ENCODE results near the gene SCGB1C1.

The SCGB1C1 gene

DNA sequence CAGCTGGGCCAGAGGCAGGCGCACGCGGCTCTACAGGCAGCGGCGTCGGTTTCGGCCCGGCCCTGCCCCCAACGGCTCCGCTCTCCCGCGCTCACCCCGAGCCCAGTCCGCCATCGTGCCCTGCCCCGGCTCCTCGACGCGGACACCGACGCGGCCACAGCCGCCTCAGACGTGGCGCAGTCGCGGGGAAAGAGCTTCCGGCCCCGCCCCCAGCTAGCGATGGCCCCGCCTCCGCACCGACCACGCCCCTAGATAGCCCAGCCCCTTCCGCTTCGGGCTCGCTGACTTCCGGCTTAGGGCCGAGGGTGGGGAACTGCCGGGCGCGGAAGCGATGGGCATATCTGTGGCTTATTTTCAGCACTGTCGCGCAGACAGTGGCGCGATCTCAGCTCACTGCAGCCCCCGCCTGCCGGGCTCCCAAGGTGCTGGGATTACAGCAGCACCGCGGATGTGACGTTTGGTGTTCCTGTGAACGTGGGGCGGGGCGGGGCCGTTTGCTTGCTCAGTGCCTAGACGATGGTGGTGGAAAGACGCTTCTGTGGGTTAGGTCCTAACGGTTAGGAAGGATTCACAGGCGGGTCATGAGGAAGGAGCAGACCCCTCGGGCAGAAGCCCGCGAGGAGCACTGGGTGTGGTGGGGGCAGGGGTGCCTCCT lies 14.5 kb downstream of the SCGB1C1 start, which contains the start of the genes BET1L and RIC8A:
Gene BET1L, minus strand, starts transcription at position 192 of the 655 bp plus-strand sequence. Its CDS starts 78 bp downstream, at position 114.
Gene RIC8A, plus strand, starts transcription at position 501 of the 655 bp plus-strand sequence. CDS start 1,147 bp downstream, outside the sequence.
- Histone ChIP-seq H3K36me3 (ENCODE audit: insufficient read depth, insufficient read length, low read length) (peaks cover 71% of the 10 kb centered on the region), H3K27me3 (ENCODE audit: insufficient read depth, insufficient read length) (no peaks in the 10 kb centered on the region), H3K4me3 (ENCODE audit: insufficient read length, low read depth) (peak within 1 kb of the TSS; percentile 85), H3K9ac (ENCODE audit: insufficient read length, low read depth) (peak within 1 kb of the TSS; percentile 93), H3K9me3 (ENCODE audit: insufficient read depth, low read length) (no peaks in the 10 kb centered on the region), H3K4me1 (ENCODE audit: insufficient read depth, insufficient read length) (peaks cover 27% of the 10 kb centered on the region)
- peak; percentile 93 for DNase-seq (ENCODE audit: low read depth, low spot score)
- TF ChIP-seq YY1 (IDR thresholded peaks at IDR 0.05; ENCODE audit: insufficient read depth, insufficient read length): no peak
- no peak for TF ChIP-seq ZNF274 (IDR thresholded peaks at IDR 0.05; ENCODE audit: low read depth, low read length)
- TF ChIP-seq SUZ12 (IDR thresholded peaks at IDR 0.05; ENCODE audit: extremely low read depth, insufficient read depth, insufficient read length): no peak

DNA sequence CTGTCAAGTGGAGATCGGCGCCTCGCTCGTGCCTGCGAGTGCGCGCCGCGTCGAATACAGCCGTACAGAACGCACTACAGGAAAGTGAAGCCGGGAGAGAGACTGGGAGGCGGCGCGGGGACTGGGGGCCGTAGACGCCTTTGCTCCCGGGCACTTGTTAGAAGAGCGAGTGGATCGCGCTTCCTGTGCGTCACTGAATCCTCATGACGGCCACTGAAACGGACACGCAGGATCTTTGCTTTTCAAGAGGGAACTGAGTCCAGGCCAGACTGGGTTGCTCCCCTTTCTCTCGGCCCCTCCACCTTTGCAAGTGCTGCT lies 14.9 kb downstream of the SCGB1C1 start:
- Histone ChIP-seq H3K4me1 (ENCODE audit: insufficient read depth, insufficient read length) (peaks cover 28% of the 10 kb centered on the region), H3K36me3 (ENCODE audit: insufficient read depth, insufficient read length, low read length) (peaks cover 72% of the 10 kb centered on the region), H3K9me3 (ENCODE audit: insufficient read depth, low read length) (no peaks in the 10 kb centered on the region), H3K4me3 (ENCODE audit: insufficient read length, low read depth) (peak overlapping the region; percentile 85), H3K27me3 (ENCODE audit: insufficient read depth, insufficient read length) (no peaks in the 10 kb centered on the region), H3K9ac (ENCODE audit: insufficient read length, low read depth) (peak overlapping the region; percentile 93)
- TF ChIP-seq ZNF274 (IDR thresholded peaks at IDR 0.05; ENCODE audit: low read depth, low read length) (no peak), SUZ12 (IDR thresholded peaks at IDR 0.05; ENCODE audit: extremely low read depth, insufficient read depth, insufficient read length) (no peak), YY1 (IDR thresholded peaks at IDR 0.05; ENCODE audit: insufficient read depth, insufficient read length) (no peak)
- DNase-seq (ENCODE audit: low read depth, low spot score): no peak

DNA sequence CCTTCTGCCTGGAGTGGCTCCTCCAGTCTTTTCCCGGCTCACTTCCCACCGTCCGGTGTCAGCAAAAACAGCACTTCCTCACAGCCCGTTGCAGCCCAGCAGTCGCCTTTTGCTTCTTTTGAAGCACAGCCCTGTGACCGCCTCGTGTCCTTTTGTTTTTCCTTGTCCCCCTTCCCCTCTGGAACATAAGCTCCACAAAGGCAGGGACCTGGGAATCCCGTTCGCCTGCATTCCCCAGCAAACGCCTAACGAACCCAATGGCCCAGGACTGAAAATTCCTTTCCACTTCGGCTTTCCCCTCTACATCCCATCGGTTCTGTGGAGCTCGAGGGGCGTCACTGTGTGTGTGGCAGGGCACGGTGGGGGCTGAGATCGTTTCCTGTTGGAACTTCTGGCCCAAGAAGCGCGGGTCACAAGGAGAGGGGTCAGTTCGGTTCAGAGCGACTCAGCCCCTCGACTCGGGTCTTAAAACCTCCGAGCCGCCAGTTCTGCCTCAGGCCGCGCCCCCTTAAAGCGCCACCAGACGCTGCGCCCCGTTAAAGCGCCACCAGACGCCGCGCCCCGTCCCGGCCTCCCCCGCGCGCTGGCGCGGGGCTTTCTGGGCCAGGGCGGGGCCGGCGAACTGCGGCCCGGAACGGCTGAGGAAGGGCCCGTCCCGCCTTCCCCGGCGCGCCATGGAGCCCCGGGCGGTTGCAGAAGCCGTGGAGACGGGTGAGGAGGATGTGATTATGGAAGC lies 15.5 kb downstream of the SCGB1C1 start:
- DNase-seq (ENCODE audit: low read depth, low spot score): peak; percentile 50
- H3K27me3 ChIP-seq (ENCODE audit: insufficient read depth, insufficient read length): no peaks in the 10 kb centered on the region
- H3K9me3 ChIP-seq (ENCODE audit: insufficient read depth, low read length): no peaks in the 10 kb centered on the region
- peaks cover 72% of the 10 kb centered on the region for H3K36me3 ChIP-seq (ENCODE audit: insufficient read depth, insufficient read length, low read length)
- peak overlapping the region; percentile 93 for H3K9ac ChIP-seq (ENCODE audit: insufficient read length, low read depth)
- TF ChIP-seq YY1 (IDR thresholded peaks at IDR 0.05; ENCODE audit: insufficient read depth, insufficient read length) (no peak), ZNF274 (IDR thresholded peaks at IDR 0.05; ENCODE audit: low read depth, low read length) (no peak), SUZ12 (IDR thresholded peaks at IDR 0.05; ENCODE audit: extremely low read depth, insufficient read depth, insufficient read length) (no peak)
- peak overlapping the region; percentile 85 for H3K4me3 ChIP-seq (ENCODE audit: insufficient read length, low read depth)
- H3K4me1 ChIP-seq (ENCODE audit: insufficient read depth, insufficient read length): peaks cover 30% of the 10 kb centered on the region

DNA sequence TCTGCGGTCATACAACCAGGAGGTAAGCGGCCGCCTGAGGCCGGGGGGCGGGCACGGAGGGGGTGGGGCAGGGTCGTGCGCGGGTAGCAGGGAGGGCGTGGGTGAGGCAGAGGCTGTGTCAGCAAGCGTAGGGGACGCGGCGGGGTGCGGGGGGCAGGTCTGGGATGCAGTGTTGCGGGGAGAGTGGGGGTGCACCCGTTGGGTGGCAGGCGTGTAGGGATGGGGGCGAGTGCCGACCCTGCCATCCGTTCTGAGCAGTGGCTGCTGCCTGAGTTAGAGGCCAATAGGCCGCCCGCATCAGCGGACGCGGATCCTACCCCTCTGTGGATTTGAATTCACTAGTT lies 16.0 kb downstream of the SCGB1C1 start:
- peak overlapping the region; percentile 85 for H3K4me3 ChIP-seq (ENCODE audit: insufficient read length, low read depth)
- H3K36me3 ChIP-seq (ENCODE audit: insufficient read depth, insufficient read length, low read length): peaks cover 72% of the 10 kb centered on the region
- no peak for TF ChIP-seq ZNF274 (IDR thresholded peaks at IDR 0.05; ENCODE audit: low read depth, low read length)
- H3K27me3 ChIP-seq (ENCODE audit: insufficient read depth, insufficient read length): no peaks in the 10 kb centered on the region
- H3K9ac ChIP-seq (ENCODE audit: insufficient read length, low read depth): peak overlapping the region; percentile 93
- peaks cover 26% of the 10 kb centered on the region for H3K4me1 ChIP-seq (ENCODE audit: insufficient read depth, insufficient read length)
- no peaks in the 10 kb centered on the region for H3K9me3 ChIP-seq (ENCODE audit: insufficient read depth, low read length)
- DNase-seq (ENCODE audit: low read depth, low spot score): no peak

DNA sequence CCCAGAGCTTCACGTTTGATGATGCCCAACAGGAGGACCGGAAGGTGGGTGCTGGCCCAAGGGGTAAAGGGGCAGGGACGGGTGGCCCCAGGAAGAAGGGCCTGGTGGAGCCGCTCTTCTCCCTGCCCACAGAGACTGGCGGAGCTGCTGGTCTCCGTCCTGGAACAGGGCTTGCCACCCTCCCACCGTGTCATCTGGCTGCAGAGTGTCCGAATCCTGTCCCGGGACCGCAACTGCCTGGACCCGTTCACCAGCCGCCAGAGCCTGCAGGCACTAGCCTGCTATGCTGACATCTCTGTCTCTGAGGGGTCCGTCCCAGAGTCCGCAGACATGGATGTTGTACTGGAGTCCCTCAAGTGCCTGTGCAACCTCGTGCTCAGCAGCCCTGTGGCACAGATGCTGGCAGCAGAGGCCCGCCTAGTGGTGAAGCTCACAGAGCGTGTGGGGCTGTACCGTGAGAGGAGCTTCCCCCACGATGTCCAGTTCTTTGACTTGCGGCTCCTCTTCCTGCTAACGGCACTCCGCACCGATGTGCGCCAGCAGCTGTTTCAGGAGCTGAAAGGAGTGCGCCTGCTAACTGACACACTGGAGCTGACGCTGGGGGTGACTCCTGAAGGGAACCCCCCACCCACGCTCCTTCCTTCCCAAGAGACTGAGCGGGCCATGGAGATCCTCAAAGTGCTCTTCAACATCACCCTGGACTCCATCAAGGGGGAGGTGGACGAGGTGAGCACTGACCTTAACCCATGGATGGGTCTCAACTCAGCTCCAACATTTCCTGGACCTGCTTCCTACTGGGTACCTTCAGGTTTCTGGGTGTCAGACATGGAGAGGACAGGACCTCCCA lies 16.6 kb downstream of the SCGB1C1 start:
- no peak for TF ChIP-seq YY1 (IDR thresholded peaks at IDR 0.05; ENCODE audit: insufficient read depth, insufficient read length)
- no peak for TF ChIP-seq SUZ12 (IDR thresholded peaks at IDR 0.05; ENCODE audit: extremely low read depth, insufficient read depth, insufficient read length)
- TF ChIP-seq ZNF274 (IDR thresholded peaks at IDR 0.05; ENCODE audit: low read depth, low read length): no peak
- peaks cover 72% of the 10 kb centered on the region for H3K36me3 ChIP-seq (ENCODE audit: insufficient read depth, insufficient read length, low read length)
- peak overlapping the region; percentile 92 for H3K9ac ChIP-seq (ENCODE audit: insufficient read length, low read depth)
- H3K9me3 ChIP-seq (ENCODE audit: insufficient read depth, low read length): no peaks in the 10 kb centered on the region
- no peaks in the 10 kb centered on the region for H3K27me3 ChIP-seq (ENCODE audit: insufficient read depth, insufficient read length)
- peak overlapping the region; percentile 85 for H3K4me3 ChIP-seq (ENCODE audit: insufficient read length, low read depth)
- H3K4me1 ChIP-seq (ENCODE audit: insufficient read depth, insufficient read length): peaks cover 28% of the 10 kb centered on the region
- DNase-seq (ENCODE audit: low read depth, low spot score): no peak

DNA sequence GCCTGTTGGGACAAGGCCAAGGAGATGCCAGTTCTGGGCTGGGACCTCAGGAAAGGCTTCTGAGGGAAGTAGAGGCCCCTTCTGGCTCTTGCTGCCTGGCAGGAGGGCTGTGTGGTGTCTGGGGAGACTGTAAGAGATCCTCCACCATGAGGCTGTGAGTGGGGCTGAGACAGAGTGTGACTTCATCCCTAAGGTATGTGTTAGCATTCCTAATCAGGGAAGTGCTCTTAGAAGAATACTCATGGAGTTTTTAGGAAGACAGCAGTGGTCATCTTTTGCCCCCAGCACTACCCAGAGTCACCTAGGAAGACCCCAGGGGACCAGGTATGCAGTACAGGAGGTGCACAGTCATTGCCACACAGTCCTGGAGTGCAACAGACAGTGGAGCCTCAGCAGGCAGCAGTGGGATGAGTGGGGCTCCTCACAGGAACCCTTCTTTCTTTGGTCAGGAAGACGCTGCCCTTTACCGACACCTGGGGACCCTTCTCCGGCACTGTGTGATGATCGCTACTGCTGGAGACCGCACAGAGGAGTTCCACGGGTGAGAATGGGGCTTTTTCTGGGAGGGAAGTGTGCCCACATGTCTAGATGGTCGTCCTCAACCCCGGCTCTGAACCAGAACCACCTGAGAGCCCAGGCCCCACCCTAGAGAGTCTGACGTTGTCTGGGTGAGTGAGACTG lies 17.4 kb downstream of the SCGB1C1 start:
- Histone ChIP-seq H3K9me3 (ENCODE audit: insufficient read depth, low read length) (no peaks in the 10 kb centered on the region), H3K9ac (ENCODE audit: insufficient read length, low read depth) (peak overlapping the region; percentile 92), H3K4me3 (ENCODE audit: insufficient read length, low read depth) (peak overlapping the region; percentile 85), H3K36me3 (ENCODE audit: insufficient read depth, insufficient read length, low read length) (peaks cover 72% of the 10 kb centered on the region), H3K27me3 (ENCODE audit: insufficient read depth, insufficient read length) (no peaks in the 10 kb centered on the region), H3K4me1 (ENCODE audit: insufficient read depth, insufficient read length) (peaks cover 28% of the 10 kb centered on the region)
- DNase-seq (ENCODE audit: low read depth, low spot score): peak; percentile 22
- no peak for TF ChIP-seq SUZ12 (IDR thresholded peaks at IDR 0.05; ENCODE audit: extremely low read depth, insufficient read depth, insufficient read length)
- TF ChIP-seq YY1 (IDR thresholded peaks at IDR 0.05; ENCODE audit: insufficient read depth, insufficient read length): no peak
- no peak for TF ChIP-seq ZNF274 (IDR thresholded peaks at IDR 0.05; ENCODE audit: low read depth, low read length)

All from NT2/D1 (cell line).